Esophagus squamous epithelium (tissue), 4 donors: ENCODE results near the gene SLC35E4.
"Not testable (repeated sequence)": the region's sequence is repeated elsewhere in the genome, so short reads cannot be mapped to it uniquely, and the experiment has no call there.

Experiments used
- CTCF ChIP-seq, 6 experiments: fragments of 450-650 bp in 4 of 6; fragments of 200-600 bp in 2 of 6; sonication (generic) in 2 of 6; IDR thresholded peaks; one replicate each; pipeline ENCODE4 v1.5.1; 2016 to 2019; ENCODE audit warnings: antibody characterized with exemption in 6 of 6, mild to moderate bottlenecking in 4 of 6, moderate library complexity in 4 of 6
- POLR2A ChIP-seq, 4 donors: fragments of 450-650 bp; IDR thresholded peaks; one replicate each; pipeline ENCODE4 v1.6.1; 2017; ENCODE audit warnings: antibody characterized with exemption in 4 of 4, mild to moderate bottlenecking in 4 of 4, moderate library complexity in 3 of 4

- TF ChIP-seq POLR2A, CTCF (IDR thresholded peaks at IDR 0.05): not testable (repeated sequence)
Measured at GRCh38 chr22:30592360-30592713, 43.2 kb upstream of the SLC35E4 start.
